Measurements from ENCODE around the gene EVI5L. TPM values are rescaled to one million over a fixed set of nuclear protein-coding genes. Genes with fewer than 3 reads are reported as not detected.

EVI5L gene
- total RNA-seq, 1 experiment from 2014 or later, result 6.4 TPM

GRCh38 chr19:7914099-7914498, 84.1 kb downstream of the EVI5L start:
- ATAC-seq (no peak), DNase-seq (ENCODE audit: low read depth, low spot score) (no peak)
- Histone ChIP-seq H3K27ac (ENCODE audit: low read length) (no peak overlapping the region), H3K27me3 (ENCODE audit: control insufficient read depth, insufficient read depth, low read length) (no peaks in the 10 kb centered on the region), H3K36me3 (ENCODE audit: control insufficient read depth, insufficient read depth, low read length) (no peaks in the 10 kb centered on the region), H3K4me3 (ENCODE audit: low read depth in 2 of 2, low read length in 2 of 2) (no peak overlapping the region), H3K9me3 (ENCODE audit: control insufficient read depth, insufficient read depth, low read depth, low read length) (no peaks in the 10 kb centered on the region), H3K4me1 (ENCODE audit: control insufficient read depth, insufficient read depth, low read length) (peaks cover 10% of the 10 kb centered on the region)
- ChIA-PET POLR2A (no interaction called here), CTCF (no interaction called here)
- TF ChIP-seq POLR2AphosphoS5 (IDR thresholded peaks at IDR 0.05; ENCODE audit: low read depth, low read length) (no peak), SIN3A (IDR thresholded peaks at IDR 0.05; ENCODE audit: borderline replicate concordance, insufficient read depth, low read depth, low read length) (no peak), CTCF (IDR thresholded peaks at IDR 0.05) (no peak), TCF7L2 (IDR thresholded peaks at IDR 0.05; ENCODE audit: low read depth, low read length) (no peak), REST (IDR thresholded peaks at IDR 0.05; ENCODE audit: insufficient read depth in 1 of 2, low read depth in 2 of 2, low read length in 1 of 2) (no peak)
- in situ Hi-C loops (cut with HindIII; ENCODE audit: low pct_unique_long_range_greater_than_20kb, low sequenced_read_pairs) (no loop called here), intact Hi-C loops (cut with micrococcal nuclease; ENCODE audit: unreplicated experiment) (no loop called here)
- BruUV-seq (replicated peaks), result no TSS peak

Other genes starting within 250 kb of the EVI5L start
- 1.7 TPM for gene CAMSAP3, start 234.4 kb upstream of the EVI5L start, total RNA-seq (2021; ENCODE audit: unreplicated experiment)
- 36.9 TPM for gene XAB2, start 200.7 kb upstream of the EVI5L start, total RNA-seq (2021; ENCODE audit: unreplicated experiment)
- 109 TPM for gene PET100, start 200.4 kb upstream of the EVI5L start, total RNA-seq (2021; ENCODE audit: unreplicated experiment)
- gene PCP2, start 196.5 kb upstream of the EVI5L start, total RNA-seq (2021; ENCODE audit: unreplicated experiment), result not detected
- gene STXBP2, start 193.1 kb upstream of the EVI5L start, total RNA-seq (2021; ENCODE audit: unreplicated experiment), result 102 TPM
- not detected for gene RETN, start 161.2 kb upstream of the EVI5L start, total RNA-seq (2021; ENCODE audit: unreplicated experiment)
- gene MCEMP1, start 153.1 kb upstream of the EVI5L start, total RNA-seq (2021; ENCODE audit: unreplicated experiment), result not detected
- gene TRAPPC5, start 149.4 kb upstream of the EVI5L start, total RNA-seq (2021; ENCODE audit: unreplicated experiment), result 101 TPM
- 0.15 TPM for gene FCER2, start 128.1 kb upstream of the EVI5L start, total RNA-seq (2021; ENCODE audit: unreplicated experiment)
- not detected for gene CLEC4G, start 98.1 kb upstream of the EVI5L start, total RNA-seq (2021; ENCODE audit: unreplicated experiment)
- not detected for gene CD209, start 82.7 kb upstream of the EVI5L start, total RNA-seq (2021; ENCODE audit: unreplicated experiment)
- not detected for gene CLEC4M, start 67.0 kb upstream of the EVI5L start, total RNA-seq (2021; ENCODE audit: unreplicated experiment)
- gene PRR36, start 44.2 kb downstream of the EVI5L start, total RNA-seq (2021; ENCODE audit: unreplicated experiment), result 3.7 TPM
- 5.0 TPM for gene LRRC8E, start 58.3 kb downstream of the EVI5L start, total RNA-seq (2021; ENCODE audit: unreplicated experiment)
- 32.9 TPM for gene MAP2K7, start 73.7 kb downstream of the EVI5L start, total RNA-seq (2021; ENCODE audit: unreplicated experiment)
- gene TGFBR3L, start 84.6 kb downstream of the EVI5L start, total RNA-seq (2021; ENCODE audit: unreplicated experiment), result 12.5 TPM
- 63.0 TPM for gene SNAPC2, start 90.1 kb downstream of the EVI5L start, total RNA-seq (2021; ENCODE audit: unreplicated experiment)
- 89.4 TPM for gene CTXN1, start 95.9 kb downstream of the EVI5L start, total RNA-seq (2021; ENCODE audit: unreplicated experiment)
- gene TIMM44, start 113.4 kb downstream of the EVI5L start, total RNA-seq (2021; ENCODE audit: unreplicated experiment), result 105 TPM
- 123 TPM for gene ELAVL1, start 175.4 kb downstream of the EVI5L start, total RNA-seq (2021; ENCODE audit: unreplicated experiment)
- not detected for gene CCL25, start 222.5 kb downstream of the EVI5L start, total RNA-seq (2021; ENCODE audit: unreplicated experiment)

Measured in Panc1 (cell line).